Large intestine (tissue), 3 donors: ENCODE measurements around the gene PRDX6. TPM values are rescaled to one million over a fixed set of nuclear protein-coding genes. Genes with fewer than 3 reads are reported as not detected.
"Not testable (repeated sequence)": the region's sequence is repeated elsewhere in the genome, so short reads cannot be mapped to it uniquely, and the experiment has no call there.

ENCODE experiments used
- DNase-seq, 2 donors: peaks; one replicate each; pipeline versions ENCODE4 v3.0.0 to v3.0.0-alpha.2; 2013
- H3K27ac ChIP-seq: one replicate; pipeline ENCODE4 v1.5.1; 2013; ENCODE audit warnings: low read length
- H3K27me3 ChIP-seq: 2 replicates; pipeline ENCODE4 v1.6.1; 2013; ENCODE audit warnings: low read length; ENCODE audit not compliant: control insufficient read depth, insufficient read depth
- H3K36me3 ChIP-seq: 2 replicates; pipeline ENCODE4 v1.6.1; 2013; ENCODE audit warnings: low read length; ENCODE audit not compliant: control insufficient read depth, insufficient read depth
- H3K4me1 ChIP-seq: one replicate; pipeline ENCODE4 v1.6.1; 2013; ENCODE audit warnings: low read length; ENCODE audit not compliant: control insufficient read depth, insufficient read depth
- H3K4me3 ChIP-seq: one replicate; pipeline ENCODE4 v1.5.1; 2013; ENCODE audit warnings: low read length
- H3K9me3 ChIP-seq: one replicate; pipeline ENCODE4 v1.6.1; 2013; ENCODE audit warnings: mild to moderate bottlenecking, low read depth, low read length, moderate library complexity; ENCODE audit not compliant: control insufficient read depth
- WGBS: methylation state at CpG from one replicate; pipeline ENCODE4 v1.1.5; 2013; ENCODE audit warnings: low lambda C conversion rate; ENCODE audit not compliant: insufficient coverage; 5-methylcytosine and 5-hydroxymethylcytosine counted together
- polyA plus RNA-seq: library from polyadenylated mRNA; unstranded; fragments of 120-200 nt; gene quantifications from one replicate; pipeline ENCODE4 v1.2.1, GENCODE V29; 2013

The PRDX6 gene
- polyA plus RNA-seq, 1 donor, result 203 TPM

GRCh38 chr1:173462666-173463065 is 14.5 kb upstream of the PRDX6 start:
- H3K27me3 ChIP-seq, result not testable (repeated sequence)

GRCh38 chr1:173464185-173464584 is 12.9 kb upstream of the PRDX6 start:
- not testable (repeated sequence) for H3K4me3 ChIP-seq, H3K27ac ChIP-seq, DNase-seq, H3K27me3 ChIP-seq, H3K4me1 ChIP-seq, H3K9me3 ChIP-seq
- WGBS, result no CpG with 5 or more reads among the region's 2 CpGs
- peaks cover 13% of the 10 kb centered on the region for H3K36me3 ChIP-seq

More at GRCh38 chr1:173462666-173463065, 14.5 kb upstream of the PRDX6 start:
- not testable (repeated sequence) for H3K4me1 ChIP-seq, DNase-seq, H3K9me3 ChIP-seq, H3K27ac ChIP-seq, H3K4me3 ChIP-seq
- WGBS, result 100% methylated on average over 2 of the region's 2 CpGs
- H3K36me3 ChIP-seq, result peaks cover 13% of the 10 kb centered on the region

GRCh38 chr1:173467426-173467825 is 9.7 kb upstream of the PRDX6 start:
- Histone ChIP-seq H3K27ac (no peak overlapping the region), H3K4me3 (no peak overlapping the region), H3K27me3 (no peaks in the 10 kb centered on the region), H3K4me1 (no peaks in the 10 kb centered on the region), H3K36me3 (no peaks in the 10 kb centered on the region), H3K9me3 (peaks cover 3% of the 10 kb centered on the region)
- DNase-seq, result no peak
- no CpG with 5 or more reads among the region's 4 CpGs for WGBS

- no peaks in the 10 kb centered on the region for H3K27me3 ChIP-seq
- no peak for DNase-seq
Observed at GRCh38 chr1:173469656-173470055, 7.5 kb upstream of the PRDX6 start.

GRCh38 chr1:173470608-173471007 is 6.5 kb upstream of the PRDX6 start:
- no peak overlapping the region for H3K27ac ChIP-seq
- peaks cover 3% of the 10 kb centered on the region for H3K9me3 ChIP-seq
- peaks cover 17% of the 10 kb centered on the region for H3K4me1 ChIP-seq
- H3K36me3 ChIP-seq, result no peaks in the 10 kb centered on the region
- no peak for DNase-seq
- no peak overlapping the region for H3K4me3 ChIP-seq
- no peaks in the 10 kb centered on the region for H3K27me3 ChIP-seq
- WGBS, result 100% methylated on average over 1 of the region's 4 CpGs

More at GRCh38 chr1:173469656-173470055, 7.5 kb upstream of the PRDX6 start:
- peaks cover 3% of the 10 kb centered on the region for H3K9me3 ChIP-seq
- H3K4me1 ChIP-seq, result peaks cover 15% of the 10 kb centered on the region
- no peak overlapping the region for H3K27ac ChIP-seq
- H3K4me3 ChIP-seq, result no peak overlapping the region
- no peaks in the 10 kb centered on the region for H3K36me3 ChIP-seq
- no CpG with 5 or more reads among the region's 3 CpGs for WGBS

GRCh38 chr1:173473599-173474011 is 3.5 kb upstream of the PRDX6 start:
- Histone ChIP-seq H3K4me3 (no peak overlapping the region), H3K27me3 (no peaks in the 10 kb centered on the region), H3K4me1 (peaks cover 25% of the 10 kb centered on the region), H3K36me3 (no peaks in the 10 kb centered on the region), H3K9me3 (peaks cover 3% of the 10 kb centered on the region), H3K27ac (no peak overlapping the region)
- peak in 1 of 2 donors; percentile 11 for DNase-seq
- 20% methylated on average over 1 of the region's 2 CpGs for WGBS

GRCh38 chr1:173474097-173474779 is 2.9 kb upstream of the PRDX6 start:
- Histone ChIP-seq H3K4me1 (peaks cover 31% of the 10 kb centered on the region), H3K27me3 (no peaks in the 10 kb centered on the region), H3K4me3 (no peak overlapping the region), H3K9me3 (peaks cover 3% of the 10 kb centered on the region), H3K36me3 (no peaks in the 10 kb centered on the region), H3K27ac (peak overlapping the region; percentile 44)
- 80% methylated on average over 1 of the region's 5 CpGs for WGBS
- DNase-seq, result peak in 1 of 2 donors; percentile 8

GRCh38 chr1:173474780-173475421 is 2.2 kb upstream of the PRDX6 start:
- peak overlapping the region; percentile 44 for H3K27ac ChIP-seq
- DNase-seq, result peak in 1 of 2 donors; percentile 48
- H3K4me1 ChIP-seq, result peaks cover 35% of the 10 kb centered on the region
- H3K27me3 ChIP-seq, H3K4me3 ChIP-seq, H3K9me3 ChIP-seq, H3K36me3 ChIP-seq: not testable (repeated sequence)
- no CpG with 5 or more reads among the region's 17 CpGs for WGBS

- H3K4me1 ChIP-seq, result peaks cover 35% of the 10 kb centered on the region
- H3K27ac ChIP-seq, result no peak overlapping the region
- no peaks in the 10 kb centered on the region for H3K36me3 ChIP-seq
- no CpG with 5 or more reads among the region's 5 CpGs for WGBS
- no peaks in the 10 kb centered on the region for H3K27me3 ChIP-seq
- H3K9me3 ChIP-seq, result peaks cover 1% of the 10 kb centered on the region
- peak in 1 of 2 donors; percentile 27 for DNase-seq
- peak overlapping the region; percentile 63 for H3K4me3 ChIP-seq
Observed at GRCh38 chr1:173475564-173476196, 1.5 kb upstream of the PRDX6 start.

GRCh38 chr1:173476197-173476664 is 904 bp upstream of the PRDX6 start:
- H3K27me3 ChIP-seq, result no peaks in the 10 kb centered on the region
- H3K36me3 ChIP-seq, result peaks cover 1% of the 10 kb centered on the region
- peak in 1 of 2 donors; percentile 14 for DNase-seq
- no CpG with 5 or more reads among the region's 5 CpGs for WGBS
- H3K9me3 ChIP-seq, result no peaks in the 10 kb centered on the region
- H3K27ac ChIP-seq, result peak overlapping the region; percentile 74
- peaks cover 35% of the 10 kb centered on the region for H3K4me1 ChIP-seq
- H3K4me3 ChIP-seq, result peak overlapping the region; percentile 63
